Type B pancreatic cell (in vitro differentiated cells): ENCODE data around the gene PARVB. TPM values are rescaled to one million over a fixed set of nuclear protein-coding genes. Genes with fewer than 3 reads are reported as not detected.

Source experiments
- DNase-seq: peaks from one replicate; pipeline ENCODE4 v3.0.0; 2021; ENCODE audit warnings: mixed read lengths; ENCODE audit not compliant: unreplicated experiment; ENCODE audit errors: extremely low spot score
- H3K27ac Mint-ChIP-seq: 2 replicates; pipeline ENCODE4 v1.8.0; 2021; ENCODE audit warnings: mild to moderate bottlenecking, mixed read lengths
- H3K27me3 Mint-ChIP-seq: 2 replicates; pipeline ENCODE4 v1.8.0; 2021; ENCODE audit warnings: mixed read lengths
- H3K36me3 Mint-ChIP-seq: 2 replicates; pipeline ENCODE4 v1.8.0; 2021; ENCODE audit warnings: mixed read lengths
- H3K4me1 Mint-ChIP-seq: one replicate; pipeline ENCODE4 v1.8.0; 2021; ENCODE audit warnings: mixed read lengths; ENCODE audit not compliant: unreplicated experiment
- H3K4me3 Mint-ChIP-seq: 2 replicates; pipeline ENCODE4 v1.8.0; 2021; ENCODE audit warnings: mild to moderate bottlenecking, mixed read lengths
- H3K9me3 Mint-ChIP-seq: 2 replicates; pipeline ENCODE4 v1.8.0; 2021; ENCODE audit warnings: mixed read lengths
- CTCF ChIP-seq: fragments of 200-600 bp; sonication (generic); conservative IDR thresholded peaks from 2 replicates; pipeline ENCODE4 v1.5.0; 2021; ENCODE audit warnings: antibody characterized with exemption, mild to moderate bottlenecking
- total RNA-seq: library from RNA; stranded (reverse); gene quantifications from 2 replicates; pipeline ENCODE4 v1.2.1, GENCODE V29; 2021; ENCODE audit warnings: low replicate concordance

PARVB gene
- total RNA-seq, 1 donor from 2014 or later, result 15.9 TPM

- Mint-ChIP-seq H3K36me3 (no peaks in the 10 kb centered on the region), H3K4me1 (peaks cover 11% of the 10 kb centered on the region), H3K4me3 (no peak overlapping the region), H3K9me3 (no peaks in the 10 kb centered on the region), H3K27me3 (peaks cover 15% of the 10 kb centered on the region), H3K27ac (no peak overlapping the region)
- no peak for TF ChIP-seq CTCF
- no peak for DNase-seq
Observed at GRCh38 chr22:44184006-44184405, 159.9 kb downstream of the PARVB start.

GRCh38 chr22:44185237-44186120 is 161.4 kb downstream of the PARVB start:
- peak overlapping the region; percentile 35 for H3K27ac Mint-ChIP-seq
- no peaks in the 10 kb centered on the region for H3K9me3 Mint-ChIP-seq
- H3K27me3 Mint-ChIP-seq, result peaks cover 6% of the 10 kb centered on the region
- H3K4me3 Mint-ChIP-seq, result no peak overlapping the region
- no peak for TF ChIP-seq CTCF
- no peaks in the 10 kb centered on the region for H3K36me3 Mint-ChIP-seq
- peaks cover 5% of the 10 kb centered on the region for H3K4me1 Mint-ChIP-seq
- no peak for DNase-seq

- no peak overlapping the region for H3K27ac Mint-ChIP-seq
Observed at GRCh38 chr22:44186121-44186510, 162.0 kb downstream of the PARVB start.

GRCh38 chr22:44186737-44187136 is 162.6 kb downstream of the PARVB start:
- no peak for TF ChIP-seq CTCF
- Mint-ChIP-seq H3K36me3 (no peaks in the 10 kb centered on the region), H3K4me3 (no peak overlapping the region), H3K27me3 (no peaks in the 10 kb centered on the region), H3K27ac (no peak overlapping the region), H3K9me3 (no peaks in the 10 kb centered on the region), H3K4me1 (no peaks in the 10 kb centered on the region)
- no peak for DNase-seq

More at GRCh38 chr22:44186121-44186510, 162.0 kb downstream of the PARVB start:
- Mint-ChIP-seq H3K4me1 (no peaks in the 10 kb centered on the region), H3K9me3 (no peaks in the 10 kb centered on the region), H3K27me3 (no peaks in the 10 kb centered on the region), H3K4me3 (no peak overlapping the region), H3K36me3 (no peaks in the 10 kb centered on the region)
- TF ChIP-seq CTCF, result no peak
- DNase-seq, result no peak

- Mint-ChIP-seq H3K4me3 (no peak overlapping the region), H3K4me1 (no peaks in the 10 kb centered on the region), H3K36me3 (no peaks in the 10 kb centered on the region), H3K27ac (no peak overlapping the region), H3K27me3 (no peaks in the 10 kb centered on the region), H3K9me3 (no peaks in the 10 kb centered on the region)
- no peak for DNase-seq
- no peak for TF ChIP-seq CTCF
Observed at GRCh38 chr22:44187652-44188230, 163.6 kb downstream of the PARVB start.
